ENCODE results near the gene UNC45B. TPM values are rescaled to one million over a fixed set of nuclear protein-coding genes. Genes with fewer than 3 reads are reported as not detected.

Gene UNC45B
- total and polyA plus RNA-seq, 2 of the 4 experiments (the other 2 are of a cell fraction): not detected

DNA sequence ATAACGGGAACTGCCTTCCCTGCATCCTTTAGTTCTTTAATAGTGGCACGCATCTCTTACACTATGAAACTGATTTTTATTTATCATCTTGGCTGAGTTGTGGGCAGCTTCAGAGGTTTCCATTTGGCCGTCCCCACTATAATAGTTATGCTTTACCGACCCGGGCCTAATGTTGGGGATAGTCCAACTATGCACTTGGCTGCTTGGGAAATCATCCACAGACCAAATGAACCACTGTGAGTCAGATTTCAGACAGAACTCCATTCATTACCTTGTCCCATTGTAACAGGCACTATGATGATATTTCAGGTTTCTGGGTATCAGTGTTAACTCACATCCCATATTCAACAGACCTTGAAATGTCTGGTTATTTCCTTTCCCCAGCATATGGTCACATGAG lies 89.2 kb downstream of the UNC45B start:
- Histone ChIP-seq H2BK120ac (ENCODE audit: low read depth, low read length) (no peak overlapping the region), H4K91ac (ENCODE audit: insufficient read depth, low read depth, low read length) (no peak overlapping the region), H3K9me1 (ENCODE audit: insufficient read depth, low read length) (peaks cover 4% of the 10 kb centered on the region; the same call in 1 of the 2 replicates), H2AFZ (replicated peaks; ENCODE audit: low read length, poor library complexity) (no peak overlapping the region), H3K18ac (ENCODE audit: low read depth, low read length) (no peak overlapping the region), H2AK5ac (ENCODE audit: low read depth, low read length) (no peak overlapping the region), H3K14ac (replicated peaks; ENCODE audit: low read depth, low read length) (no peak overlapping the region), H3K36me3 (ENCODE audit: control insufficient read depth, insufficient read depth, low read length) (no peaks in the 10 kb centered on the region), H4K5ac (ENCODE audit: low read depth, low read length) (no peak overlapping the region), H3K23ac (ENCODE audit: low read depth, low read length) (no peak overlapping the region), H3K9ac (ENCODE audit: low read depth, low read length) (no peak overlapping the region), H4K20me1 (ENCODE audit: insufficient read depth, low read length) (no peaks in the 10 kb centered on the region), H3K27me3 (ENCODE audit: control insufficient read depth, insufficient read depth, low read length) (peaks cover 6% of the 10 kb centered on the region), H2BK5ac (ENCODE audit: low read depth, low read length, poor library complexity, severe bottlenecking) (no peak overlapping the region), H3K79me1 (ENCODE audit: low read depth in 1 of 2, low read length in 2 of 2) (peaks cover 0 to 2% of the 10 kb centered on the region in 2 experiments; a peak in 1 of 4 replicates), H4K8ac (ENCODE audit: low read depth in 2 of 2, low read length in 2 of 2) (no peak overlapping the region), H2BK15ac (ENCODE audit: low read depth, low read length) (no peak overlapping the region), H3K27ac (ENCODE audit: insufficient read depth, low read length) (no peak overlapping the region), H3K56ac (ENCODE audit: extremely low read depth, insufficient read depth, low read length) (no peak overlapping the region), H3K9me3 (ENCODE audit: control insufficient read depth, insufficient read depth, low read length) (no peaks in the 10 kb centered on the region; the same call in 1 of the 2 replicates), H2AK9ac (replicated peaks; ENCODE audit: low read depth, low read length, poor library complexity) (no peak overlapping the region), H2BK20ac (ENCODE audit: low read depth, low read length) (no peak overlapping the region), H3K4ac (ENCODE audit: low read depth, low read length) (no peak overlapping the region), H3K4me1 (ENCODE audit: control insufficient read depth, insufficient read depth, low read length) (peaks cover 5% of the 10 kb centered on the region), H3K4me3 (ENCODE audit: insufficient read depth, low read depth, low read length) (no peak overlapping the region), H3K4me2 (ENCODE audit: low read depth, low read length) (no peak overlapping the region)
- TF ChIP-seq RAD21 (IDR thresholded peaks at IDR 0.05; ENCODE audit: low read length) (no peak), MXI1 (IDR thresholded peaks at IDR 0.05; ENCODE audit: borderline replicate concordance, low read depth, low read length) (no peak), RCOR1 (IDR thresholded peaks at IDR 0.05; ENCODE audit: insufficient replicate concordance, low read length) (no peak), FOS (IDR thresholded peaks at IDR 0.05; ENCODE audit: low read depth, low read length) (no peak), SMC3 (IDR thresholded peaks at IDR 0.05; ENCODE audit: low read depth, low read length) (no peak), CHD1 (IDR thresholded peaks at IDR 0.05; ENCODE audit: low read depth, low read length) (no peak), MAFK (IDR thresholded peaks at IDR 0.05; ENCODE audit: low read depth, low read length) (no peak), CEBPB (IDR thresholded peaks at IDR 0.05; ENCODE audit: low read depth, low read length) (no peak), MAZ (IDR thresholded peaks at IDR 0.05; ENCODE audit: borderline replicate concordance, low read depth, low read length) (no peak), RFX5 (IDR thresholded peaks at IDR 0.05; ENCODE audit: low read depth, low read length) (no peak), NFE2L2 (IDR thresholded peaks at IDR 0.05; ENCODE audit: low read depth, low read length) (no peak), POLR2A (IDR thresholded peaks at IDR 0.05; ENCODE audit: low read depth, low read length) (no peak), BHLHE40 (IDR thresholded peaks at IDR 0.05; ENCODE audit: low read depth, low read length) (no peak)
- TF ChIP-seq, protein P1, sequence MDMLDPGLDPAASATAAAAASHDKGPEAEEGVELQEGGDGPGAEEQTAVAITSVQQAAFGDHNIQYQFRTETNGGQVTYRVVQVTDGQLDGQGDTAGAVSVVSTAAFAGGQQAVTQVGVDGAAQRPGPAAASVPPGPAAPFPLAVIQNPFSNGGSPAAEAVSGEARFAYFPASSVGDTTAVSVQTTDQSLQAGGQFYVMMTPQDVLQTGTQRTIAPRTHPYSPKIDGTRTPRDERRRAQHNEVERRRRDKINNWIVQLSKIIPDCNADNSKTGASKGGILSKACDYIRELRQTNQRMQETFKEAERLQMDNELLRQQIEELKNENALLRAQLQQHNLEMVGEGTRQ (IDR thresholded peaks at IDR 0.05; ENCODE audit: low read depth, low read length): no peak
- TF ChIP-seq, protein P2, sequence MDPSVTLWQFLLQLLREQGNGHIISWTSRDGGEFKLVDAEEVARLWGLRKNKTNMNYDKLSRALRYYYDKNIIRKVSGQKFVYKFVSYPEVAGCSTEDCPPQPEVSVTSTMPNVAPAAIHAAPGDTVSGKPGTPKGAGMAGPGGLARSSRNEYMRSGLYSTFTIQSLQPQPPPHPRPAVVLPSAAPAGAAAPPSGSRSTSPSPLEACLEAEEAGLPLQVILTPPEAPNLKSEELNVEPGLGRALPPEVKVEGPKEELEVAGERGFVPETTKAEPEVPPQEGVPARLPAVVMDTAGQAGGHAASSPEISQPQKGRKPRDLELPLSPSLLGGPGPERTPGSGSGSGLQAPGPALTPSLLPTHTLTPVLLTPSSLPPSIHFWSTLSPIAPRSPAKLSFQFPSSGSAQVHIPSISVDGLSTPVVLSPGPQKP (IDR thresholded peaks at IDR 0.05; ENCODE audit: borderline replicate concordance, low read depth, low read length): no peak
- TF ChIP-seq, protein P3, sequence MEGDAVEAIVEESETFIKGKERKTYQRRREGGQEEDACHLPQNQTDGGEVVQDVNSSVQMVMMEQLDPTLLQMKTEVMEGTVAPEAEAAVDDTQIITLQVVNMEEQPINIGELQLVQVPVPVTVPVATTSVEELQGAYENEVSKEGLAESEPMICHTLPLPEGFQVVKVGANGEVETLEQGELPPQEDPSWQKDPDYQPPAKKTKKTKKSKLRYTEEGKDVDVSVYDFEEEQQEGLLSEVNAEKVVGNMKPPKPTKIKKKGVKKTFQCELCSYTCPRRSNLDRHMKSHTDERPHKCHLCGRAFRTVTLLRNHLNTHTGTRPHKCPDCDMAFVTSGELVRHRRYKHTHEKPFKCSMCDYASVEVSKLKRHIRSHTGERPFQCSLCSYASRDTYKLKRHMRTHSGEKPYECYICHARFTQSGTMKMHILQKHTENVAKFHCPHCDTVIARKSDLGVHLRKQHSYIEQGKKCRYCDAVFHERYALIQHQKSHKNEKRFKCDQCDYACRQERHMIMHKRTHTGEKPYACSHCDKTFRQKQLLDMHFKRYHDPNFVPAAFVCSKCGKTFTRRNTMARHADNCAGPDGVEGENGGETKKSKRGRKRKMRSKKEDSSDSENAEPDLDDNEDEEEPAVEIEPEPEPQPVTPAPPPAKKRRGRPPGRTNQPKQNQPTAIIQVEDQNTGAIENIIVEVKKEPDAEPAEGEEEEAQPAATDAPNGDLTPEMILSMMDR (conservative IDR thresholded peaks at IDR 0.05; ENCODE audit: low read depth, low read length): no peak
- intact Hi-C loops (cut with micrococcal nuclease) (no loop called here), in situ Hi-C loops (cut with MboI; ENCODE audit: low sequenced_read_pairs) (no loop called here), dilution Hi-C loops (cut with HindIII; ENCODE audit: low sequenced_read_pairs, unreplicated experiment) (no loop called here)
- no TSS peak for BruUV-seq (replicated peaks)
- ATAC-seq (ENCODE audit: low read depth): no peak
- ChIA-PET POLR2A (ENCODE audit: unreplicated experiment) (no interaction called here), CTCF (no interaction called here)
- WGBS, 2 experiments (ENCODE audit: extremely low coverage in 2 of 2, insufficient read length in 1 of 2): no CpG with 5 or more reads among the region's 5 CpGs
- no peak for DNase-seq

All from IMR-90 (cell line).